HG03045 (cell line): Measurements from ENCODE around the gene MAGI2.

Experiments used
- ATAC-seq: cut with Tn5 transposase; IDR thresholded peaks from one replicate; pipeline ENCODE4 v1.9.1; 2021; ENCODE audit warnings: mild to moderate bottlenecking, moderate library complexity; ENCODE audit not compliant: unreplicated experiment

Gene MAGI2

DNA sequence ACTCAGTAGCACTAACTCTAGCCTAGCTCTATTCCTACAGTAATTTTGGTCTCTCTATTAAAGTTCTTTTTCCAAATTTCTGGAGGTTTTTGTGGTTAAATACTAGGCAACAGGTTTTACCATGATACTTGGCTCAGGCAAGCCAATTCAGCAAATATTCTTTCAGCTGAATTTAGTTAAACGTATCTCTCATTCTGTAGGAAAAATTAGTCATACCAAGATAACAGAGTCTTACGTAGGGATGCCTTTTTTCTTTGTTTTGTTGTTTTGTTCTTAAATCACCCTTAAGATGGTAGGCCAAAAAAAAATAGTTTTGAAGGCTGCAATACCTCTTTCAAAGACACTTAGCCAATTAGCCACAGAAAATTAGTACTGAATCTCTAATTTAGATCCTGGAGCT is 180.5 kb downstream of the MAGI2 start:
- no peak for ATAC-seq

DNA sequence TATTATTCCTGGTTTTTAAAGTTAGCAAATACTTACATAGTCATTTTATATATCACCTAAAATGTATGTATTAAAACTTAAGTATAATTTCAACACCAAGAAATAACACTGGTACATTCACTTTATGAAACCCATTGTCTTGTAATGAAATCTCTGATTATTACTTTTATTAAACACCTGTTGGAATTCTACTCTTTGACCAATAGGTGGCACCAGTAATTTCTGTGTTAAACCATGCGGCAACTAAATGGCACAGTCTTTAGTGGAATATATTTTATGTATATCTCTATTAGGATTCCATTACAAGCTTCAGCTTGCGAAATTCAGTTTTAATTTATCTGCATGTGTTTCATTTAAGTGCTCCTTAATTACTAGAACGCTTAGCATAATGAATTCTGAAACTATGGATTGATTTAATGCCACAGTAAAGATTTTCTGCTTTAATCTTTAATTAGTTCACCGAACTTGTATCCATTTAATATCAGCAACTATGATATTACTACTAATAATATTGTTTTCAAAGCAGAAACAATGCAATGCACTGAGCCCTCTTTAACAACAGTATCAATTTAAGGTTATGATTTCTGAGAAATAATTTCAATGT is 181.3 kb downstream of the MAGI2 start:
- ATAC-seq, result peak; percentile 59

DNA sequence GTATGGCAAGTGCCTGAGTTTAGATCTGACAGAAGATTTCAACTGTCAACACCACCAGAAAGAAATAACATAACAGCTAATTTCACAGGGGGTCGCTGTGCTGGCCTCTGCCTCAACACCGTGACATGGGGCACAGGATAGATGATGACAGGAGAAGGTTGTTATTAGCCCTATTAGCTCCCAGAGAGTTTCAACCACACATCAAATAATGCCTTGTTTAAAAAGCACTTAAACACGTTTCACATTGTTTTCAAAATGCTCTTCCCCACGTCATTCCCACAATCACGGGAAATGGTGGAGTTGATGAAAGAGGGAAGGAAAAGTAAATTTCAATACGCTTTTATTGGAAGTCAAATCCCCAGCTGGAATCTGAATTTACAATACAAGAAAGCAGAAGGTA is 184.7 kb downstream of the MAGI2 start:
- no peak for ATAC-seq

GRCh38 chr7:79258826-79259225 is 194.6 kb downstream of the MAGI2 start:
- no peak for ATAC-seq

- ATAC-seq, result no peak
Observed at GRCh38 chr7:79257959-79258358, 195.5 kb downstream of the MAGI2 start.

GRCh38 chr7:79245623-79246249 is 207.7 kb downstream of the MAGI2 start:
- no peak for ATAC-seq

DNA sequence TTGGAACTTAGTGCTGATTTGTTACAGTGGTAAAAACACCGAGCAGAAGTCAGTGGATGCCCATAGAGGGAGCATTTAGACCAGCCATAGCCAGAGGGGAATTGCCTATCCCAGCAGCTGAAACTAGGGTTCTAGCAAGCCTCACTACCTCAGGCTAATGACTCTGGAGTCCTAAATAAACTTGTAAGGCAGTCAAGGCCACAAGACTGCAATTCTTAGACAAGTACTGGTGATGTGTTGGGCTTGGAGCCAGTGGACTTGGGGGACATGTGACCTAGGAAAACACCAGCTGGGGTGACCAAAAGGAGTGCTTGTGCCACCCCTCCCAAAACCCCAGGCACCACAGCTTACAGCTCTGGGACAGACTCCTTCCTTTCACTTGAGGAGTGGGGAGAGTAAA is 209.0 kb downstream of the MAGI2 start:
- no peak for ATAC-seq

- ATAC-seq, result no peak
Observed at GRCh38 chr7:79241288-79242060, 212.0 kb downstream of the MAGI2 start.

DNA sequence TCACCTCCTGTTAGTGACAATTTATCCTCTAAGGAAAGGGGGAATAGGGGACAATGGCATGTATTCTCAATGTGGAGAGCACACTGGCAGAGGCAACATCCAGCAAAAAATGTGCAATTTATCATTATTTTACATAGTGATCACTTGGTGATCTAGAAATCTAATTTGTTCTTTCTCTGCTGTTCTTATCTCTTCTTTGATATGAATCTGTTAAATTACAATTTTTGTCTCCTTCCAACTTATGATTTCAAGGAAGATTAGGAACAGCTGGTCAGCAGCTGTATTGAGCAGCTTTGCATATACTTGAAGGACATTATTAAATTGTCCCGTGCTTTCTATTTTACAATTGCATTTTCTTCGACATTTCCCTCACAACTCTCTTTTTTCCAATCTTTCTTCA is 213.1 kb downstream of the MAGI2 start:
- ATAC-seq, result no peak

DNA sequence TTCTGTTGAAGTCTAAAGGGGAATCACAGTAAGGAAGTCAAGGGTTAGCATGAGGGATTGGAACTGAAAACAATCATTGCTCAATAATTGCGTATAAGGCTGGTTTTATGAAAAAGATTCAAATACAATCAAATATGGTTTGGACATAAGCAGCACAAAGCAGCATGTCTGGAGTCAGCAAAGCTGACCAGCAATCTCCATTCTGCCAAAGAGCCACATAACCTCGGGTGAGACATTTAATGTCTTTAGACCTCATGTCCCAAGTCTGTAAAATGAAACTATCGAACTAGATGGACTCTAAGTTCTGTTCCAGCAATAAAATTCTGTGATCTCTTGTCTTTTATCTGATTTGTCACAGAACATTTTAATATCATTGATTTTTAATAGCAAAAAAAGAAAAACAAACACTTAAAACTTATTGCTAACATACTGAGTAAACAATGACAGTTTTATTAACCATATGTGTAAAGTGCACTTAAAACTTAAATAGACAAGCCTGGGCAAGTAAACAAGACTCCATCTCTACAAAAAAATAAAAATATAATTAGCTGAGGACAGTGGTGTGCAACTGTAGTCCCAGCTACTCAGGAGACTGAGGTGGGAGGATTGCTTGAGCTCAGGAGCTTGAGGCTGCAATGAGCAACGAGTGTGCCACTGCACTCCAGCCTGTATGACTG is 217.0 kb downstream of the MAGI2 start:
- no peak for ATAC-seq

GRCh38 chr7:79227044-79227443 is 226.4 kb downstream of the MAGI2 start:
- no peak for ATAC-seq

- ATAC-seq, result no peak
Observed at GRCh38 chr7:79221211-79221610, 232.3 kb downstream of the MAGI2 start.

- no peak for ATAC-seq
Observed at GRCh38 chr7:79217976-79218626, 235.4 kb downstream of the MAGI2 start.

- no peak for ATAC-seq
Observed at GRCh38 chr7:79217468-79217867, 236.0 kb downstream of the MAGI2 start.

GRCh38 chr7:79216236-79216635 is 237.2 kb downstream of the MAGI2 start:
- no peak for ATAC-seq

DNA sequence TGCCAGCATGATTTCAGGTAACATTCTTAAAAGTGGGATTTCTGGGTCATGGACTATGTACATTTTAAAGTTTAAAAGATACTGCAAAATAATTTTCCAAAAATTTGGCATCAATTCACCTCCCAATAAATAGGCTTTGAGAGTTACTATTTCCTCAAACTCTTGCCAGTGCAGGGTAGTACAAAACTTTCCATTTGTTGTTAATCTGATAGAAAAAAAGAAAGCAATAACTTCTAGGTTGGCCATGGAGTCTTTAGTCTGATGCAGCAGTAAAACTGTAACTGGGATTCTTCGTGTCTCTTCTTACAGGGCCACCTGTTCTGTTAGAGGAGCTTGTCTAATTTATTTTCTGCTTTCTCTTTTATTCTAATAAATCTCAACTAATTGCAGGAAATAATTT is 241.1 kb downstream of the MAGI2 start:
- ATAC-seq, result no peak

GRCh38 chr7:79211724-79212123 is 241.7 kb downstream of the MAGI2 start:
- no peak for ATAC-seq

GRCh38 chr7:79199961-79200360 is 253.5 kb downstream of the MAGI2 start:
- no peak for ATAC-seq

GRCh38 chr7:79199266-79199665 is 254.2 kb downstream of the MAGI2 start:
- ATAC-seq, result no peak

DNA sequence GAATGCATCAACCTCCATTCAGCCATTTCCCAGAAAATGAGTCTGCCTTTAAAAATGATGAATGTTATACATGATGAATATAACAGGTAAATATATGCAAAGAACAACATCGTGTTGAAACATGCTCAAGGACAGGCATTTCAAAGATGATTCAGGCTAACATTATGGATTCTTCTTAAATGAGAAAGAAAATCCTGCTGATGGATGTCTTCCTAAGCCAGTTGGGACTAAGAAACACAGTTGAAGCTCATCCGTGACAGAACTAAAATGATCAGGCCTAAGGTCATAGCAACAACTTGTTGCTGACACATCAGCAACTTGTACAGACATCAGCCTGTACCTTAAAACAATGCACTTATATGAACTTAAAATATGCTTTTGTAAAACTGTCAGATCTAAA is 267.9 kb downstream of the MAGI2 start:
- no peak for ATAC-seq

DNA sequence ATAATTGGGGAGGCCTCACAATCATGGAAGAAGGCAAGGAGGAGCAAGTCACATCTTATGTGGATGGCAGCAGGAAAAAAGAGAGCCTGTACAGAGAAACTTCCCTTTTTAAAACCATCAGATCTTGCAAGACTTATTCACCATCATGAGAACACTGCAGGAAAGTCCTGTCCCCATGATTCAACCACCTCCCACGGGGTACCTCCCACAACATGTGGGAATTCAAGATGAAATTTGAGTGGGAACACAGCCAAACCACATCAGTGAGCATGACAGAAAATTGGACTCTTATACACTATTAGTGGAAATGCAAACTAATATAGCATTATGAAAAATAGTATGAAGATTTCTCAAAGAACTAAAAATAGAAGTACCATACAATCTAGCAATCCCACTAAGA is 271.2 kb downstream of the MAGI2 start:
- ATAC-seq, result no peak
